Chondrocyte (in vitro differentiated cells): Measurements from ENCODE around the gene VSIR. TPM values are rescaled to one million over a fixed set of nuclear protein-coding genes. Genes with fewer than 3 reads are reported as not detected.

Source experiments
- DNase-seq: peaks from one replicate; pipeline ENCODE4 v3.0.0; 2021; ENCODE audit warnings: mixed read lengths, low spot score
- H3K27ac Mint-ChIP-seq: one replicate; pipeline ENCODE4 v1.8.0; 2021; ENCODE audit warnings: mild to moderate bottlenecking, moderate library complexity, mixed read lengths; ENCODE audit not compliant: unreplicated experiment
- H3K27me3 Mint-ChIP-seq: 2 replicates; pipeline ENCODE4 v1.8.0; 2021; ENCODE audit warnings: low read depth, mixed read lengths
- H3K36me3 Mint-ChIP-seq: 2 replicates; pipeline ENCODE4 v1.8.0; 2021; ENCODE audit warnings: low read depth, mixed read lengths
- H3K4me1 Mint-ChIP-seq: 2 replicates; pipeline ENCODE4 v1.8.0; 2021; ENCODE audit warnings: low read depth, mild to moderate bottlenecking, mixed read lengths
- H3K4me3 Mint-ChIP-seq: one replicate; pipeline ENCODE4 v1.8.0; 2021; ENCODE audit warnings: mild to moderate bottlenecking, moderate library complexity, mixed read lengths; ENCODE audit not compliant: unreplicated experiment
- H3K9me3 Mint-ChIP-seq: 2 replicates; pipeline ENCODE4 v1.8.0; 2021; ENCODE audit warnings: low read depth, mixed read lengths
- microRNA-seq: library from miRNA; unstranded; fragments of <30 nt; microRNA quantifications from one replicate; pipeline ENCODE4 v1.2.0, GENCODE V29; 2020; ENCODE audit warnings: borderline number of aligned reads
- total RNA-seq: library from RNA; stranded (reverse); gene quantifications from 3 replicates; pipeline ENCODE4 v1.2.1, GENCODE V29; 2021
- TF ChIP-seq, protein P1 (sequence below): fragments of 200-600 bp; sonication (generic); IDR thresholded peaks from 2 replicates; pipeline ENCODE4 v1.5.0; 2021; ENCODE audit warnings: antibody characterized with exemption, mild to moderate bottlenecking, moderate library complexity

VSIR gene
- total RNA-seq, 1 donor from 2014 or later, result 1.3 TPM

- Mint-ChIP-seq H3K27ac (no peak overlapping the region), H3K4me1 (no peaks in the 10 kb centered on the region), H3K4me3 (no peak overlapping the region), H3K9me3 (no peaks in the 10 kb centered on the region), H3K27me3 (peaks cover 23% of the 10 kb centered on the region), H3K36me3 (no peaks in the 10 kb centered on the region)
- no peak for DNase-seq
- TF ChIP-seq, protein P1, sequence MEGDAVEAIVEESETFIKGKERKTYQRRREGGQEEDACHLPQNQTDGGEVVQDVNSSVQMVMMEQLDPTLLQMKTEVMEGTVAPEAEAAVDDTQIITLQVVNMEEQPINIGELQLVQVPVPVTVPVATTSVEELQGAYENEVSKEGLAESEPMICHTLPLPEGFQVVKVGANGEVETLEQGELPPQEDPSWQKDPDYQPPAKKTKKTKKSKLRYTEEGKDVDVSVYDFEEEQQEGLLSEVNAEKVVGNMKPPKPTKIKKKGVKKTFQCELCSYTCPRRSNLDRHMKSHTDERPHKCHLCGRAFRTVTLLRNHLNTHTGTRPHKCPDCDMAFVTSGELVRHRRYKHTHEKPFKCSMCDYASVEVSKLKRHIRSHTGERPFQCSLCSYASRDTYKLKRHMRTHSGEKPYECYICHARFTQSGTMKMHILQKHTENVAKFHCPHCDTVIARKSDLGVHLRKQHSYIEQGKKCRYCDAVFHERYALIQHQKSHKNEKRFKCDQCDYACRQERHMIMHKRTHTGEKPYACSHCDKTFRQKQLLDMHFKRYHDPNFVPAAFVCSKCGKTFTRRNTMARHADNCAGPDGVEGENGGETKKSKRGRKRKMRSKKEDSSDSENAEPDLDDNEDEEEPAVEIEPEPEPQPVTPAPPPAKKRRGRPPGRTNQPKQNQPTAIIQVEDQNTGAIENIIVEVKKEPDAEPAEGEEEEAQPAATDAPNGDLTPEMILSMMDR, result no peak
These were observed 72.5 kb downstream of the VSIR start for GRCh38 chr10:71700731-71701368.

DNA sequence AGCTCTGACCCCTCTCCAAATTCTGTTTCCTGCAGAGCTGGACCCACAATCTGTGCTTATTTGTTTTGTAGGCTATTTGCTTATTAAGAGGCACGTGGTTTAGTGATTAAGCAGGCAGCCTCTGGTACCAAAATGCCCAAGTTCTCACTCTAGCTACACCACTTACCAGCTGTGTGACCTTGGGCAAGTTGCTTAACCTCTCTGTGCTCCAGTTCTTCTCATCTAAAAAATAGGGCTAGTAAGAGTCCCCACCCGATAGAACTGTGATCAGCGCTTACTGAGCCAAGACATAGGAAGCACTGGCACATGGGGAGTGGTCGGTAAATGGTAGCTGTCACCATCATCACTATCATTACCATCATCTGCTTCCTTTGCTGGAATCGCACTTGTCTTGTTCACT, 74.6 kb downstream of the VSIR start:
- DNase-seq, result no peak
- TF ChIP-seq, protein P1, result no peak
- H3K4me1 Mint-ChIP-seq, result no peaks in the 10 kb centered on the region
- peaks cover 1% of the 10 kb centered on the region for H3K36me3 Mint-ChIP-seq
- H3K27me3 Mint-ChIP-seq, result peaks cover 23% of the 10 kb centered on the region
- H3K27ac Mint-ChIP-seq, result no peak overlapping the region
- H3K9me3 Mint-ChIP-seq, result no peaks in the 10 kb centered on the region
- no peak overlapping the region for H3K4me3 Mint-ChIP-seq

DNA sequence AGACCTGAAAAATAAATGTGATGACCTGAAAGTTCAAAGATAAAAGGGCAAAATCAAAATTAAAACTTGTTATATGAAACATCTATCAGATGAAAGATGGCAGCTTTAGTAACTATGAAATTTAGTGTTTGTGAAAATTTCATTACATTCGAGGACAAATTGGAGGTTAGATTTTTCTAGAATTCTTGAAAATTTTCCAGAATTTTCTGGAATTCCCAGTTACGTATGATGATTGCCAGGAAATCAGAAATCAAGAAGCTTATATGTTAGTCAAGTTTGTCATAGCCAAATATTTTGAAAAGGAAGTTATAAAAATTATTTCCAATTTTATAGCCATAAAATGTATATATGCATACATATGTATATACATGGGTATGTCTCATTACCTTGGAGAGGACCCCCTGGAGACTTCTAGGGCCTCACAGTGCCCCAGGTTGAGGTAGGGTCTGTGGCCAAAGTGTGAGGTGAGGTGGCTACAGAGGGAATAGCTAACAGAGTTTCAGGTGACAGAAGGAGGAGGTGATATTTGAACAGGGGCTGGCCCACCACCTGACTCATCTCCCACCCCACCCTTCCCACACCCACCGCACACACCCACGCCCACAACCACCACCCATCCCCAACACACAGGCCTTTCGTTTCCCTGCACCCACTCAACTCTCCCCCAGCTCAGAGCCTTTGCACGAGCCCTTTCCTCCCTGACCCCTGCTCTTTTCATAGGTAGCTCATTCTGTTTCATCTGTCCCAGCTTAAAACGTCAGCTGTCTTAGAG, 75.2 kb downstream of the VSIR start:
- TF ChIP-seq, protein P1, result no peak
- Mint-ChIP-seq H3K4me3 (no peak overlapping the region), H3K27me3 (peaks cover 23% of the 10 kb centered on the region), H3K27ac (no peak overlapping the region), H3K4me1 (no peaks in the 10 kb centered on the region), H3K36me3 (peaks cover 1% of the 10 kb centered on the region), H3K9me3 (no peaks in the 10 kb centered on the region)
- no peak for DNase-seq

Small RNAs within 50 kb of the gene (microRNA-seq; reads per million reads assigned to microRNA genes)
- not detected for gene MIR7152

Other genes starting within 250 kb of the VSIR start
- not detected in 3 replicates for gene C10orf105, start 53.7 kb downstream of the VSIR start, total RNA-seq
- 963 to 1,130 TPM (median 970 TPM) in 3 replicates for gene PSAP, start 77.7 kb upstream of the VSIR start, total RNA-seq
- gene CHST3, start 190.9 kb upstream of the VSIR start, total RNA-seq, result 43.9 to 65.4 TPM (median 63.2 TPM) in 3 replicates